ENCODE data around the gene RMC1.
"Not testable (repeated sequence)": the region's sequence is repeated elsewhere in the genome, so short reads cannot be mapped to it uniquely, and the experiment has no call there.

DNA sequence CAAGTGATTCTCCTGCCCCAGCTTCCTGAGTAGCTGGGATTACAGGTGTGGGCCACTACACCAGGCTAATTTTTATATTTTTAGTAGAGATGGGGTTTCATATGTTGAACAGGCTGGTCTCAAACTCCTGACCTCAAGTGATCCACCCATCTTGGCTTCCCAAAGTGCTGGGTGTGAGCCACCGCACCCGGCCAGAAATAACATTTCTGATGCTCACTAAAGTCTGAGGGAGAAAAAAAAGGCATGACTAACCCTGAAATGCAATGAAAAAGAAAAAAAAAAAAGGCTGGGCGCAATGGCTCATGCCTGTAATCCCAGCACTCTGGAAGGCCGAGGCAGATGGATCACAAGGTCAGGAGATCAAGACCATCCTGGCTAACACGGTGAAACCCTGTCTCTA lies 13.7 kb upstream of the RMC1 start:
- not testable (repeated sequence) for TF ChIP-seq CTCF (IDR thresholded peaks at IDR 0.05; ENCODE audit: low read length); EZH2 (optimal IDR thresholded peaks at IDR 0.05; ENCODE audit: low read depth, low read length); EZH2phosphoT487 (IDR thresholded peaks at IDR 0.05; ENCODE audit: low read length)

Measured in MM.1S (cell line).